ENCODE results near the gene FAM174B. TPM values are rescaled to one million over a fixed set of nuclear protein-coding genes. Genes with fewer than 3 reads are reported as not detected.

The FAM174B gene
- total and polyA plus RNA-seq, 10 of the 15 experiments (the other 5 are each of a cell fraction or from before 2014, with no cell fraction given), result 0.71 to 15.9 (median 4.2) TPM

- CTCF ChIA-PET, result interaction anchor here (1.2 to 1.4 kb wide), 2 partner anchors 9 to 99 kb away, joined by 4 to 5 read pairs; no protein-coding TSS in a partner anchor
These were observed 34.6 kb downstream of the FAM174B start for GRCh38 chr15:92620991-92621390.

More at GRCh38 chr15:92620991-92621390, 34.6 kb downstream of the FAM174B start:
- ATAC-seq, result no peak
- in situ Hi-C loops (cut with MboI), result no loop called here
- Histone ChIP-seq H3K36me3 (ENCODE audit: control insufficient read depth in 2 of 2, insufficient read depth in 2 of 2, low read length in 1 of 2) (peaks cover 5 to 7% of the 10 kb centered on the region in 2 experiments; a peak in 3 of 4 replicates), H4K20me1 (ENCODE audit: control insufficient read depth, insufficient read depth) (no peaks in the 10 kb centered on the region), H3K27ac (ENCODE audit: control insufficient read depth, insufficient read depth) (no peak overlapping the region), H3K4me1 (ENCODE audit: control insufficient read depth, insufficient read depth, low read length) (peaks cover 25% of the 10 kb centered on the region), H3K79me2 (ENCODE audit: control insufficient read depth, insufficient read depth, low read length) (peaks cover 13% of the 10 kb centered on the region), H3K9ac (ENCODE audit: control insufficient read depth, insufficient read depth, low read length) (no peak overlapping the region), H2AFZ (ENCODE audit: control insufficient read depth, low read depth, low read length) (no peak overlapping the region), H3K27me3 (replicated peaks in 1 of 2; ENCODE audit: control insufficient read depth in 2 of 2, insufficient read depth in 2 of 2, low read length in 1 of 2) (no peaks in the 10 kb centered on the region), H3K4me3 (no peak overlapping the region), H3K9me3 (replicated peaks; ENCODE audit: control insufficient read depth, insufficient read depth, low read length) (no peaks in the 10 kb centered on the region), H3K4me2 (ENCODE audit: control insufficient read depth, insufficient read depth) (no peak overlapping the region)
- intact Hi-C loops (cut with micrococcal nuclease; ENCODE audit: unreplicated experiment), result no loop called here
- no peak for DNase-seq (ENCODE audit: low read depth, low spot score)
- SMC1A ChIA-PET (ENCODE audit: uncharacterized antibody, unreplicated experiment), result interaction anchor here (1.2 to 1.9 kb wide), 3 partner anchors 14 to 94 kb away, joined by 6 read pairs; no protein-coding TSS in a partner anchor
- BruUV-seq (replicated peaks), result no TSS peak
- POLR2A ChIA-PET, result no interaction called here
- 85% methylated on average over 5 of the region's 5 CpGs for WGBS (ENCODE audit: insufficient coverage, insufficient replicate concordance, low lambda C conversion rate, missing lambda C conversion rate)
- no peak for TF ChIP-seq NFYA (IDR thresholded peaks at IDR 0.05; ENCODE audit: borderline replicate concordance, low read depth, low read length)
- no peak for TF ChIP-seq TBL1XR1 (IDR thresholded peaks at IDR 0.05; ENCODE audit: low read depth, low read length)
- TF ChIP-seq RELA (IDR thresholded peaks at IDR 0.05; ENCODE audit: borderline replicate concordance, partially characterized antibody), result no peak
- no peak for TF ChIP-seq SRF (IDR thresholded peaks at IDR 0.05; ENCODE audit: low read depth in 2 of 2, low read length in 2 of 2)
- TF ChIP-seq CTCF (IDR thresholded peaks at IDR 0.05 in 2 of 3, conservative IDR thresholded peaks at IDR 0.05 in 1 of 3; ENCODE audit: control insufficient read depth in 2 of 3, extremely low read depth in 1 of 3, insufficient read depth in 1 of 3, low read depth in 3 of 3, low read length in 3 of 3), result no peak
- TF ChIP-seq POLR2A (IDR thresholded peaks at IDR 0.05; ENCODE audit: low read depth, low read length), result no peak
- no peak for TF ChIP-seq JUNB (IDR thresholded peaks at IDR 0.05)
- no peak for TF ChIP-seq FOXM1 (IDR thresholded peaks at IDR 0.05; ENCODE audit: low read depth, low read length)
- no peak for FAIRE-seq
- RAD21 ChIA-PET (ENCODE audit: unreplicated experiment), result interaction anchor here (0.6 kb wide), 1 partner anchor 99 kb away, joined by 3 read pairs; no protein-coding TSS in a partner anchor
